Measurements from ENCODE around the gene SETBP1. TPM values are rescaled to one million over a fixed set of nuclear protein-coding genes. Genes with fewer than 3 reads are reported as not detected.

The SETBP1 gene
- total and polyA plus RNA-seq, 2 of the 4 experiments (the other 2 are of a cell fraction): 0.19 to 0.36 TPM

GRCh38 chr18:44889111-44889510 lies 208.4 kb downstream of the SETBP1 start:
- H2BK120ac ChIP-seq (ENCODE audit: low read depth, low read length): no peak overlapping the region
- no peak overlapping the region for H3K4me2 ChIP-seq (ENCODE audit: low read depth, low read length)
- intact Hi-C loops (cut with micrococcal nuclease): no loop called here
- POLR2A ChIA-PET (ENCODE audit: unreplicated experiment): no interaction called here
- TF ChIP-seq RAD21 (IDR thresholded peaks at IDR 0.05; ENCODE audit: low read length) (no peak), RFX5 (IDR thresholded peaks at IDR 0.05; ENCODE audit: low read depth, low read length) (no peak), SMC3 (IDR thresholded peaks at IDR 0.05; ENCODE audit: low read depth, low read length) (no peak), CEBPB (IDR thresholded peaks at IDR 0.05; ENCODE audit: low read depth, low read length) (no peak), MXI1 (IDR thresholded peaks at IDR 0.05; ENCODE audit: borderline replicate concordance, low read depth, low read length) (no peak), BHLHE40 (IDR thresholded peaks at IDR 0.05; ENCODE audit: low read depth, low read length) (no peak), CHD1 (IDR thresholded peaks at IDR 0.05; ENCODE audit: low read depth, low read length) (no peak), FOS (IDR thresholded peaks at IDR 0.05; ENCODE audit: low read depth, low read length) (no peak), CTCF (conservative IDR thresholded peaks at IDR 0.05; ENCODE audit: low read depth, low read length) (no peak), MAFK (IDR thresholded peaks at IDR 0.05; ENCODE audit: low read depth, low read length) (no peak), POLR2A (IDR thresholded peaks at IDR 0.05; ENCODE audit: low read depth, low read length) (no peak), NFE2L2 (IDR thresholded peaks at IDR 0.05; ENCODE audit: low read depth, low read length) (no peak), RCOR1 (IDR thresholded peaks at IDR 0.05; ENCODE audit: insufficient replicate concordance, low read length) (no peak), USF2 (IDR thresholded peaks at IDR 0.05; ENCODE audit: low read depth, low read length) (no peak), MAZ (IDR thresholded peaks at IDR 0.05; ENCODE audit: borderline replicate concordance, low read depth, low read length) (no peak)
- TF ChIP-seq, protein P1, sequence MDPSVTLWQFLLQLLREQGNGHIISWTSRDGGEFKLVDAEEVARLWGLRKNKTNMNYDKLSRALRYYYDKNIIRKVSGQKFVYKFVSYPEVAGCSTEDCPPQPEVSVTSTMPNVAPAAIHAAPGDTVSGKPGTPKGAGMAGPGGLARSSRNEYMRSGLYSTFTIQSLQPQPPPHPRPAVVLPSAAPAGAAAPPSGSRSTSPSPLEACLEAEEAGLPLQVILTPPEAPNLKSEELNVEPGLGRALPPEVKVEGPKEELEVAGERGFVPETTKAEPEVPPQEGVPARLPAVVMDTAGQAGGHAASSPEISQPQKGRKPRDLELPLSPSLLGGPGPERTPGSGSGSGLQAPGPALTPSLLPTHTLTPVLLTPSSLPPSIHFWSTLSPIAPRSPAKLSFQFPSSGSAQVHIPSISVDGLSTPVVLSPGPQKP (IDR thresholded peaks at IDR 0.05; ENCODE audit: borderline replicate concordance, low read depth, low read length): no peak
- H2AK5ac ChIP-seq (ENCODE audit: low read depth, low read length): no peak overlapping the region
- WGBS, 2 experiments (ENCODE audit: extremely low coverage in 2 of 2, insufficient read length in 1 of 2): no CpG with 5 or more reads among the region's 1 CpG
- no peak overlapping the region for H3K23ac ChIP-seq (ENCODE audit: low read depth, low read length)
- H3K4me3 ChIP-seq (ENCODE audit: insufficient read depth, low read depth, low read length): no peak overlapping the region
- H2BK5ac ChIP-seq (ENCODE audit: low read depth, low read length, poor library complexity, severe bottlenecking): no peak overlapping the region
- CTCF ChIA-PET: no interaction called here
- no TSS peak for BruUV-seq (replicated peaks)
- ATAC-seq (ENCODE audit: low read depth): no peak
- no peak overlapping the region for H2BK15ac ChIP-seq (ENCODE audit: low read depth, low read length)
- H2BK20ac ChIP-seq (ENCODE audit: low read depth, low read length): no peak overlapping the region
- H3K9ac ChIP-seq (ENCODE audit: low read depth, low read length): no peak overlapping the region
- H4K5ac ChIP-seq (ENCODE audit: low read depth, low read length): no peak overlapping the region
- in situ Hi-C loops (cut with MboI; ENCODE audit: low sequenced_read_pairs): loop anchor here (25.0 kb wide), 1 partner anchor 752 kb away; no protein-coding TSS in a partner anchor
- no peak overlapping the region for H2AK9ac ChIP-seq (replicated peaks; ENCODE audit: low read depth, low read length, poor library complexity)
- no peak overlapping the region for H3K14ac ChIP-seq (replicated peaks; ENCODE audit: low read depth, low read length)
- no peak overlapping the region for H3K18ac ChIP-seq (ENCODE audit: low read depth, low read length)
- no peaks in the 10 kb centered on the region for H3K79me1 ChIP-seq (ENCODE audit: low read depth in 1 of 2, low read length in 2 of 2)
- dilution Hi-C loops (cut with HindIII; ENCODE audit: low sequenced_read_pairs, unreplicated experiment): no loop called here
- no peaks in the 10 kb centered on the region for H4K20me1 ChIP-seq (ENCODE audit: insufficient read depth, low read length)
- no peaks in the 10 kb centered on the region for H3K4me1 ChIP-seq (ENCODE audit: control insufficient read depth, insufficient read depth, low read length)
- no peak for DNase-seq
- no peak overlapping the region for H3K56ac ChIP-seq (ENCODE audit: extremely low read depth, insufficient read depth, low read length)
- H4K91ac ChIP-seq (ENCODE audit: insufficient read depth, low read depth, low read length): no peak overlapping the region
- H3K27me3 ChIP-seq (ENCODE audit: control insufficient read depth, insufficient read depth, low read length): no peaks in the 10 kb centered on the region
- H3K9me1 ChIP-seq (ENCODE audit: insufficient read depth, low read length): no peaks in the 10 kb centered on the region
- no peaks in the 10 kb centered on the region for H3K9me3 ChIP-seq (ENCODE audit: control insufficient read depth, insufficient read depth, low read length)
- no peaks in the 10 kb centered on the region for H3K36me3 ChIP-seq (ENCODE audit: control insufficient read depth, insufficient read depth, low read length)
- H3K4ac ChIP-seq (ENCODE audit: low read depth, low read length): no peak overlapping the region
- H4K8ac ChIP-seq (ENCODE audit: low read depth in 2 of 2, low read length in 2 of 2): no peak overlapping the region
- no peak overlapping the region for H2AFZ ChIP-seq (replicated peaks; ENCODE audit: low read length, poor library complexity)
- H3K27ac ChIP-seq (ENCODE audit: insufficient read depth, low read length): no peak overlapping the region

Measured in IMR-90 (cell line).